K562 (cell line): ENCODE results near the gene RAB14. TPM values are rescaled to one million over a fixed set of nuclear protein-coding genes. Genes with fewer than 3 reads are reported as not detected.

Experiments used
- ATAC-seq: fragments of 200-7000 bp; cut with Tn5 transposase; 3 replicates; pipeline ENCODE4 v1.9.1; 2020; ENCODE audit warnings: moderate library complexity
- BruUV-seq: library from RNA; stranded (reverse); fragments of 400-500 nt; replicated peaks from 2 replicates; lab custom pipeline; 2021; lab: Mats Ljungman, UMichigan
- CTCF ChIA-PET: fragments of 300-600 bp; formaldehyde crosslinking; extraction: SDS; loops from one replicate; lab custom pipeline; 2021; ENCODE audit warnings: low intra/inter-chr PET ratio; lab: Yijun Ruan, JAX
- POLR2A ChIA-PET: fragments of 300-600, 350-650 bp; sonication (Branson Sonifier 250); formaldehyde crosslinking; extraction: SDS; loops from one replicate; lab custom pipeline; 2021; ENCODE audit warnings: antibody characterized with exemption, inconsistent platforms; lab: Yijun Ruan, JAX
- DNase-seq, 4 experiments: peaks; one replicate each; pipeline versions ENCODE4 v3.0.0 to v3.0.0-alpha.2; 2011 to 2018; ENCODE audit warnings: low spot score in 3 of 4, mixed read lengths in 3 of 4; ENCODE audit errors: extremely low read depth in 1 of 4
- FAIRE-seq: peaks from 2 replicates; lab custom pipeline; 2011; peaks lifted over from hg19 to GRCh38; lab: Jason Lieb, UNC
- H2AFZ ChIP-seq: 2 replicates; pipeline ENCODE4 v1.6.0; 2011; ENCODE audit warnings: low read depth, low read length, control low read depth, inconsistent platforms
- H3K27ac ChIP-seq: fragments of 200-600 bp; 3 replicates; pipeline ENCODE4 v1.8.0; 2011; ENCODE audit warnings: low read depth, mild to moderate bottlenecking, control low read depth, inconsistent platforms, low read length, moderate library complexity, mixed read lengths; ENCODE audit errors: extremely low read depth
- H3K27me3 ChIP-seq, 2 experiments: fragments of 300-600 bp in 1 of 2; 2 replicates in 1 of 2; 3 replicates in 1 of 2; pipeline versions ENCODE4 v1.6.0 to v1.8.0; 2011; ENCODE audit warnings: inconsistent platforms in 2 of 2, low read length in 2 of 2, mild to moderate bottlenecking in 1 of 2, mixed read lengths in 1 of 2, moderate library complexity in 1 of 2; ENCODE audit not compliant: control insufficient read depth in 2 of 2, insufficient read depth in 2 of 2
- H3K36me3 ChIP-seq: fragments of 300-600 bp; 3 replicates; pipeline ENCODE4 v1.8.0; 2011; ENCODE audit warnings: mild to moderate bottlenecking, low read length, inconsistent platforms; ENCODE audit not compliant: control insufficient read depth, insufficient read depth
- H3K4me1 ChIP-seq, 2 experiments: fragments of 200-600 bp in 1 of 2; replicated peaks in 1 of 2; 2 replicates in 1 of 2; 3 replicates in 1 of 2; pipeline versions ENCODE4 v1.5.1 to v1.8.0; 2011; ENCODE audit warnings: inconsistent platforms in 2 of 2, low read length in 2 of 2, mild to moderate bottlenecking in 1 of 2, mixed read lengths in 1 of 2, moderate library complexity in 1 of 2; ENCODE audit not compliant: control insufficient read depth in 2 of 2, insufficient read depth in 2 of 2
- H3K4me2 ChIP-seq: 2 replicates; pipeline ENCODE4 v1.6.1; 2011; ENCODE audit warnings: low read length, control low read depth, inconsistent platforms, mixed read lengths; ENCODE audit not compliant: insufficient read depth
- H3K4me3 ChIP-seq: fragments of 200-600 bp; sonication (generic), shearing (Covaris generic); 2 replicates; pipeline ENCODE4 v1.5.1; 2016; ENCODE audit warnings: control low read depth, inconsistent platforms
- H3K79me2 ChIP-seq: fragments of 200-600 bp; 3 replicates; pipeline ENCODE4 v1.8.0; 2011; ENCODE audit warnings: low read length, inconsistent platforms; ENCODE audit not compliant: control insufficient read depth, insufficient read depth
- H3K9ac ChIP-seq, 2 experiments: 2 replicates each; pipeline versions ENCODE4 v1.6.0 to v1.6.1; 2011; ENCODE audit warnings: low read depth in 2 of 2, low read length in 2 of 2, control low read depth in 1 of 2, inconsistent platforms in 1 of 2, mild to moderate bottlenecking in 1 of 2, mixed read lengths in 1 of 2; ENCODE audit not compliant: insufficient read depth in 1 of 2
- H3K9me1 ChIP-seq: one replicate; pipeline ENCODE4 v1.6.0; 2011; ENCODE audit warnings: inconsistent platforms, mild to moderate bottlenecking, low read length, moderate library complexity; ENCODE audit not compliant: control insufficient read depth, insufficient read depth
- H3K9me3 ChIP-seq: replicated peaks from 2 replicates; pipeline ENCODE4 v1.5.1; 2011; ENCODE audit warnings: low read depth, low read length, inconsistent platforms; ENCODE audit not compliant: control insufficient read depth, insufficient read depth
- H4K20me1 ChIP-seq: replicated peaks from 2 replicates; pipeline ENCODE4 v1.6.1; 2011; ENCODE audit warnings: low read length, inconsistent platforms, mixed read lengths; ENCODE audit not compliant: control insufficient read depth, insufficient read depth
- HOXB6 ChIP-seq: fragments of 250-450 bp; sonication (Bioruptor Pico); IDR thresholded peaks from 2 replicates; pipeline ENCODE4 v1.5.1; 2022; ENCODE audit warnings: mild to moderate bottlenecking, borderline replicate concordance
- ILK ChIP-seq: fragments of 450-650 bp; IDR thresholded peaks from 2 replicates; pipeline ENCODE4 v1.6.1; 2016; ENCODE audit warnings: missing genetic modification characterization, low read depth, mild to moderate bottlenecking, missing compliant biosample characterization, moderate library complexity, borderline replicate concordance
- RAD21 ChIP-seq, 2 experiments: fragments of 250-450 bp in 1 of 2; fragments of 450-650 bp in 1 of 2; sonication (Bioruptor Pico) in 1 of 2; formaldehyde crosslinking in 1 of 2; IDR thresholded peaks in 1 of 2; conservative IDR thresholded peaks in 1 of 2; 2 replicates each; pipeline versions ENCODE4 v1.4.0 to v1.8.0; 2020 to 2022; ENCODE audit warnings: mild to moderate bottlenecking in 2 of 2, moderate library complexity in 1 of 2
- TSHZ1 ChIP-seq: fragments of 250-450 bp; sonication (Bioruptor Pico); IDR thresholded peaks from 2 replicates; pipeline ENCODE4 v1.4.0; 2020; ENCODE audit warnings: mild to moderate bottlenecking, moderate library complexity
- ZNF263 ChIP-seq: sonication (generic); formaldehyde crosslinking; IDR thresholded peaks from 2 replicates; pipeline ENCODE4 v1.8.0; 2022; ENCODE audit warnings: mild to moderate bottlenecking, missing genetic modification reagents, borderline replicate concordance
- whole genome bisulfite sequencing: fragments of 100-300 bp; shearing (Covaris generic); methylation state at CpG from one replicate; pipeline ENCODE4 v1.1.6; 2016; ENCODE audit warnings: low coverage, mixed read lengths; ENCODE audit not compliant: insufficient coverage; ENCODE audit errors: missing lambda C conversion rate; 5-methylcytosine and 5-hydroxymethylcytosine counted together
- in situ Hi-C: fragments of 300-500 bp; cut with MboI; formaldehyde crosslinking; loops from 4 replicates; pipeline ENCODE4 v1.15.0; 2018; ENCODE audit warnings: inconsistent platforms, mixed read lengths
- intact Hi-C: fragments of 100-400 bp; cut with micrococcal nuclease; formaldehyde crosslinking; loops from 2 replicates; pipeline ENCODE4 v1.14.2; 2022
- polyA plus RNA-seq, 8 experiments: library from polyadenylated mRNA; depleted of rRNA in 4 of 8; stranded (reverse) in 5 of 8; unstranded in 3 of 8; fragments of >200 nt; fragmentation: Nextera tagmentation in 2 of 8; fragmentation: Illumina TruSeq in 1 of 8; extraction: Ambion mirVana in 2 of 8; extraction: Trizol in 1 of 8; gene quantifications; 2 replicates each; pipeline versions ENCODE4 v1.2.1 to v1.2.3, GENCODE V29; 2011 to 2014; ENCODE audit warnings: inconsistent platforms in 1 of 8, missing spikeins in 1 of 8
- total RNA-seq, 7 experiments: library from RNA; depleted of rRNA in 6 of 7; stranded (reverse); fragments of >200 nt in 6 of 7; fragmentation: Illumina TruSeq in 2 of 7; extraction: Trizol in 2 of 7; gene quantifications; 2 replicates each; pipeline versions ENCODE4 v1.2.1 to v1.2.3, GENCODE V29; 2011 to 2021; ENCODE audit warnings: low replicate concordance in 1 of 7
- TF ChIP-seq, protein P1 (sequence below): sonication (generic); formaldehyde crosslinking; IDR thresholded peaks from 2 replicates; pipeline ENCODE4 v1.8.1; 2023; ENCODE audit warnings: mild to moderate bottlenecking, missing genetic modification reagents

Gene RAB14
- total and polyA plus RNA-seq, 9 of the 15 experiments (the other 6 are each of a cell fraction or from before 2014, with no cell fraction given), result 10.3 to 41.8 (median 20.9) TPM

- TF ChIP-seq, protein P1, sequence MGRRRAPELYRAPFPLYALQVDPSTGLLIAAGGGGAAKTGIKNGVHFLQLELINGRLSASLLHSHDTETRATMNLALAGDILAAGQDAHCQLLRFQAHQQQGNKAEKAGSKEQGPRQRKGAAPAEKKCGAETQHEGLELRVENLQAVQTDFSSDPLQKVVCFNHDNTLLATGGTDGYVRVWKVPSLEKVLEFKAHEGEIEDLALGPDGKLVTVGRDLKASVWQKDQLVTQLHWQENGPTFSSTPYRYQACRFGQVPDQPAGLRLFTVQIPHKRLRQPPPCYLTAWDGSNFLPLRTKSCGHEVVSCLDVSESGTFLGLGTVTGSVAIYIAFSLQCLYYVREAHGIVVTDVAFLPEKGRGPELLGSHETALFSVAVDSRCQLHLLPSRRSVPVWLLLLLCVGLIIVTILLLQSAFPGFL (CRISPR knock-in tag), result no peak
- TF ChIP-seq RAD21 (CRISPR knock-in tag; conservative IDR thresholded peaks at IDR 0.05 in 1 of 2, IDR thresholded peaks at IDR 0.05 in 1 of 2), result no peak
- TF ChIP-seq ILK (tag), result no peak
- TF ChIP-seq, all 486 proteins: peak for 0
Measured at GRCh38 chr9:121240472-121241135, 38.9 kb upstream of the RAB14 start (continued).

DNA sequence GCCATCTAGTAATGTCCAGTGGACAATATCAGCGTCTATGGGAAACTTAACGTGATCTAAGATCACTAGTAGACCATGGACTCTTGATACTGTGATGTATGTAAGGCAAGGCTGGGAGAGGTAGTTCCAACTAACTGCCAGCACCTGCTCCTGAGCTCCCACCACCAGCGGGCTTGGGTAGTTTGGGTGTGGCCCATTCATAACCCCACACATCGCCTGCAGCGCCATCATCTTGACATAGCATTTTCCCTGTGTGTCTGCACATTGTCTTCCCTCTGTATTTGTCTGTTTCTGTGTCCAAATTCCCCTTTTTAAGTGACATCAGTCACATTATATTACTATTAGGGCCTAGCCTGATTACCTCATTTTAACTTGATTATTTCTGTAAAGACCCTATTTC is 38.2 kb upstream of the RAB14 start:
- CTCF ChIA-PET, result no interaction called here

More for the DNA sequence above, 38.2 kb upstream of the RAB14 start:
- Histone ChIP-seq H3K27ac (no peak overlapping the region), H3K27me3 (no peaks in the 10 kb centered on the region), H2AFZ (no peak overlapping the region), H3K9me3 (no peaks in the 10 kb centered on the region), H3K4me2 (no peak overlapping the region), H4K20me1 (no peaks in the 10 kb centered on the region), H3K4me1 (peaks cover 6 to 10% of the 10 kb centered on the region in 2 experiments; a peak in 4 of 5 replicates), H3K36me3 (no peaks in the 10 kb centered on the region), H3K4me3 (no peak overlapping the region), H3K9me1 (no peaks in the 10 kb centered on the region), H3K79me2 (no peaks in the 10 kb centered on the region), H3K9ac (no peak overlapping the region)
- WGBS, result 32% methylated on average over 5 of the region's 5 CpGs
- FAIRE-seq (no peak), DNase-seq (no peak), ATAC-seq (no peak)
- no TSS peak for BruUV-seq
- TF ChIP-seq TSHZ1 (no peak), HOXB6 (no peak), ZNF263 (CRISPR knock-in tag) (no peak)
- POLR2A ChIA-PET, result no interaction called here
- intact Hi-C loops, result no loop called here
- in situ Hi-C loops, result no loop called here
